K562 (cell line): ENCODE measurements around the gene SPTSSA. TPM values are rescaled to one million over a fixed set of nuclear protein-coding genes. Genes with fewer than 3 reads are reported as not detected.
A peak's percentile ranks its signal among the peaks of the same experiment; 100 is the strongest.

Experiments
- ADNP ChIP-seq: fragments of 200-800 bp; sonication (Bioruptor generic); IDR thresholded peaks from 2 replicates; pipeline ENCODE4 v1.6.1; 2016; ENCODE audit warnings: missing genetic modification characterization, missing compliant biosample characterization
- ATF7 ChIP-seq: fragments of 450-650 bp; IDR thresholded peaks from 2 replicates; pipeline ENCODE4 v1.7.1; 2014; ENCODE audit warnings: mild to moderate bottlenecking, moderate library complexity
- CBX3 ChIP-seq, 2 experiments: IDR thresholded peaks; 1 replicate in 1 of 2; 2 replicates in 1 of 2; pipeline ENCODE4 v1.6.1; 2012; ENCODE audit warnings: inconsistent platforms in 2 of 2, low read length in 2 of 2, borderline replicate concordance in 1 of 2, control low read depth in 1 of 2
- CHD4 ChIP-seq: fragments of 200-600 bp; sonication (generic); IDR thresholded peaks from 3 replicates; pipeline ENCODE4 v1.6.1; 2012; ENCODE audit warnings: low read depth, mild to moderate bottlenecking, mixed read lengths, low read length, inconsistent platforms; ENCODE audit not compliant: insufficient read depth, insufficient replicate concordance, poor library complexity, severe bottlenecking
- FOXA3 ChIP-seq, 2 experiments: fragments of 450-650 bp in 1 of 2; sonication (generic) in 1 of 2; formaldehyde crosslinking; IDR thresholded peaks in 1 of 2; conservative IDR thresholded peaks in 1 of 2; 2 replicates each; pipeline versions ENCODE4 v1.4.0 to v1.8.0; 2020 to 2022; ENCODE audit warnings: mild to moderate bottlenecking in 2 of 2, missing genetic modification reagents in 1 of 2
- HDAC8 ChIP-seq: fragments of 450-650 bp; IDR thresholded peaks from 2 replicates; pipeline ENCODE4 v1.6.1; 2016; ENCODE audit warnings: mild to moderate bottlenecking, missing genetic modification characterization, moderate library complexity, missing compliant biosample characterization
- KAT7 ChIP-seq: sonication (generic); formaldehyde crosslinking; IDR thresholded peaks from 2 replicates; pipeline ENCODE4 v1.8.0; 2022; ENCODE audit warnings: missing genetic modification reagents, mild to moderate bottlenecking, borderline replicate concordance
- MXI1 ChIP-seq: IDR thresholded peaks from 2 replicates; pipeline ENCODE4 v1.6.1; 2011; ENCODE audit warnings: low read depth, mild to moderate bottlenecking, improper control_type of control experiment, low read length
- NFIX ChIP-seq: fragments of 250-450 bp; sonication (Bioruptor Pico); IDR thresholded peaks from 2 replicates; pipeline ENCODE4 v1.4.0; 2020; ENCODE audit warnings: low read depth, mild to moderate bottlenecking, moderate library complexity
- PCBP2 ChIP-seq: fragments of 200-400 bp; formaldehyde crosslinking; IDR thresholded peaks from 2 replicates; pipeline ENCODE4 v1.6.1; 2018; ENCODE audit warnings: low read length, low read depth, mild to moderate bottlenecking, moderate library complexity; ENCODE audit not compliant: poor library complexity, severe bottlenecking
- PHF20 ChIP-seq: fragments of 450-650 bp; IDR thresholded peaks from 2 replicates; pipeline ENCODE4 v1.6.1; 2018; ENCODE audit not compliant: partially characterized antibody
- RBFOX2 ChIP-seq: fragments of 200-400 bp; formaldehyde crosslinking; IDR thresholded peaks from 2 replicates; pipeline ENCODE4 v1.6.1; 2017; ENCODE audit warnings: low read depth, mild to moderate bottlenecking, low read length, moderate library complexity
- THAP12 ChIP-seq: fragments of 250-450 bp; sonication (Bioruptor Pico); IDR thresholded peaks from 2 replicates; pipeline ENCODE4 v1.9.0; 2021; ENCODE audit warnings: mild to moderate bottlenecking, inconsistent platforms
- ZNF518B ChIP-seq: fragments of 250-450 bp; sonication (Bioruptor Pico); IDR thresholded peaks from 2 replicates; pipeline ENCODE4 v1.5.0; 2021; ENCODE audit warnings: mild to moderate bottlenecking, moderate library complexity
- polyA plus RNA-seq, 8 experiments: library from polyadenylated mRNA; depleted of rRNA in 4 of 8; stranded (reverse) in 5 of 8; unstranded in 3 of 8; fragments of >200 nt; fragmentation: Nextera tagmentation in 2 of 8; fragmentation: Illumina TruSeq in 1 of 8; extraction: Ambion mirVana in 2 of 8; extraction: Trizol in 1 of 8; gene quantifications; 2 replicates each; pipeline versions ENCODE4 v1.2.1 to v1.2.3, GENCODE V29; 2011 to 2014; ENCODE audit warnings: inconsistent platforms in 1 of 8, missing spikeins in 1 of 8
- total RNA-seq, 7 experiments: library from RNA; depleted of rRNA in 6 of 7; stranded (reverse); fragments of >200 nt in 6 of 7; fragmentation: Illumina TruSeq in 2 of 7; extraction: Trizol in 2 of 7; gene quantifications; 2 replicates each; pipeline versions ENCODE4 v1.2.1 to v1.2.3, GENCODE V29; 2011 to 2021; ENCODE audit warnings: low replicate concordance in 1 of 7

The SPTSSA gene
- total and polyA plus RNA-seq, 9 of the 15 experiments (the other 6 are each of a cell fraction or from before 2014, with no cell fraction given), result 6.8 to 35.7 (median 22.0) TPM

GRCh38 chr14:34496679-34497513 is 34.9 kb upstream of the SPTSSA start (continued):
- TF ChIP-seq RBFOX2, result peak; percentile 33; the same call in 1 of the 2 replicates
- TF ChIP-seq MXI1, result no peak
- TF ChIP-seq CHD4, result no peak
- no peak for TF ChIP-seq THAP12 (CRISPR knock-in tag)
- TF ChIP-seq ZNF518B (CRISPR knock-in tag), result no peak
- TF ChIP-seq PHF20, result peak; percentile 59
- no peak for TF ChIP-seq HDAC8 (tag)
- TF ChIP-seq PCBP2, result no peak
- TF ChIP-seq NFIX (CRISPR knock-in tag), result no peak
- TF ChIP-seq ATF7, result peak; percentile 68
- TF ChIP-seq ADNP (tag), result no peak
- no peak for TF ChIP-seq KAT7 (CRISPR knock-in tag)
- no peak for TF ChIP-seq FOXA3 (CRISPR knock-in tag; conservative IDR thresholded peaks at IDR 0.05 in 1 of 2, IDR thresholded peaks at IDR 0.05 in 1 of 2)
- TF ChIP-seq CBX3 (IDR thresholded peaks at IDR 0.05; ENCODE audit: borderline replicate concordance in 1 of 2, low read length in 2 of 2), result no peak
